Measurements from ENCODE around the gene C16orf89. TPM values are rescaled to one million over a fixed set of nuclear protein-coding genes. Genes with fewer than 3 reads are reported as not detected.
A peak's percentile ranks its signal among the peaks of the same experiment; 100 is the strongest.

C16orf89 gene
- total and polyA plus RNA-seq, 10 of the 15 experiments (the other 5 are each of a cell fraction or from before 2014, with no cell fraction given): not detected

GRCh38 chr16:5071681-5072333, 6.1 kb upstream of the C16orf89 start, which contains the start of gene ALG1:
Gene ALG1, plus strand, starts transcription at chr16:5071843. Its CDS starts 7 bp downstream, at chr16:5071850.
- Histone ChIP-seq H4K20me1 (ENCODE audit: control insufficient read depth, insufficient read depth) (no peaks in the 10 kb centered on the region), H2AFZ (ENCODE audit: control insufficient read depth, low read depth, low read length) (peak within 1 kb of the TSS; percentile 95), H3K27me3 (replicated peaks in 1 of 2; ENCODE audit: control insufficient read depth in 2 of 2, insufficient read depth in 2 of 2, low read length in 1 of 2) (no peaks in the 10 kb centered on the region), H3K9me3 (replicated peaks; ENCODE audit: control insufficient read depth, insufficient read depth, low read length) (no peaks in the 10 kb centered on the region; the same call in 2 of the 3 replicates), H3K4me2 (ENCODE audit: control insufficient read depth, insufficient read depth) (peak within 1 kb of the TSS; percentile 69), H3K27ac (ENCODE audit: control insufficient read depth, insufficient read depth) (peak within 1 kb of the TSS; percentile 75), H3K36me3 (ENCODE audit: control insufficient read depth in 2 of 2, insufficient read depth in 2 of 2, low read length in 1 of 2) (peaks cover 5% of the 10 kb centered on the region in 2 experiments; a peak in 3 of 4 replicates), H3K4me1 (ENCODE audit: control insufficient read depth, insufficient read depth, low read length) (peaks cover 14% of the 10 kb centered on the region), H3K79me2 (ENCODE audit: control insufficient read depth, insufficient read depth, low read length) (peaks cover 10% of the 10 kb centered on the region), H3K9ac (ENCODE audit: control insufficient read depth, insufficient read depth, low read length) (peak within 1 kb of the TSS; percentile 81), H3K4me3 (peak within 1 kb of the TSS; percentile 87)
- DNase-seq (ENCODE audit: low read depth, low spot score): peak; percentile 65
- in situ Hi-C loops (cut with MboI) (no loop called here), intact Hi-C loops (cut with micrococcal nuclease; ENCODE audit: unreplicated experiment) (no loop called here)
- 1% methylated on average over 53 of the region's 53 CpGs for WGBS (ENCODE audit: insufficient coverage, insufficient replicate concordance, low lambda C conversion rate, missing lambda C conversion rate)
- CTCF ChIA-PET: interaction anchor here (1.1 to 2.0 kb wide), 2 partner anchors 13 to 21 kb away, joined by 5 to 8 read pairs; no protein-coding TSS in a partner anchor
- RAD21 ChIA-PET (ENCODE audit: unreplicated experiment): no interaction called here
- SMC1A ChIA-PET (ENCODE audit: uncharacterized antibody, unreplicated experiment): interaction anchor here (0.9 to 1.7 kb wide), 3 partner anchors 10 to 37 kb away, joined by 3 to 6 read pairs (median 4); no protein-coding TSS in a partner anchor
- BruUV-seq (replicated peaks): TSS peak; percentile 76
- ATAC-seq: peak; percentile 98
- FAIRE-seq: peak; percentile 72
- POLR2A ChIA-PET: interaction anchor here (1.0 kb wide), 1 partner anchor 96 kb away, joined by 3 read pairs; no protein-coding TSS in a partner anchor
- TF ChIP-seq ASH2L (IDR thresholded peaks at IDR 0.05; ENCODE audit: borderline replicate concordance, low read depth) (no peak), YBX1 (IDR thresholded peaks at IDR 0.05) (no peak), MXI1 (IDR thresholded peaks at IDR 0.05; ENCODE audit: low read depth, low read length) (peak; percentile 94), NRF1 (conservative IDR thresholded peaks at IDR 0.05; ENCODE audit: low read depth, low read length) (peak; percentile 62), CBFB (IDR thresholded peaks at IDR 0.05; ENCODE audit: low read depth) (peak; percentile 72), FOS (IDR thresholded peaks at IDR 0.05; ENCODE audit: borderline replicate concordance, extremely low read depth, insufficient read length) (no peak), RFX5 (IDR thresholded peaks at IDR 0.05; ENCODE audit: low read depth, low read length) (no peak), SRF (IDR thresholded peaks at IDR 0.05; ENCODE audit: low read depth in 2 of 2, low read length in 2 of 2) (no peak), ETV6 (conservative IDR thresholded peaks at IDR 0.05 in 1 of 2, IDR thresholded peaks at IDR 0.05 in 1 of 2; ENCODE audit: borderline replicate concordance in 1 of 2, low read depth in 1 of 2) (peak in 1 of 2 experiments; percentile 21; a peak in 1 of 4 replicates), ATF7 (IDR thresholded peaks at IDR 0.05; ENCODE audit: low read depth) (no peak), CHD4 (IDR thresholded peaks at IDR 0.05) (no peak), NFIC (IDR thresholded peaks at IDR 0.05; ENCODE audit: low read depth, low read length) (peak; percentile 42), USF2 (IDR thresholded peaks at IDR 0.05; ENCODE audit: borderline replicate concordance, low read depth, low read length) (peak; percentile 92), RAD51 (IDR thresholded peaks at IDR 0.05) (peak; percentile 99), BCL11A (IDR thresholded peaks at IDR 0.05; ENCODE audit: low read depth, low read length) (no peak), HCFC1 (IDR thresholded peaks at IDR 0.05; ENCODE audit: low read length) (peak; percentile 59)
- TF ChIP-seq, protein P1, sequence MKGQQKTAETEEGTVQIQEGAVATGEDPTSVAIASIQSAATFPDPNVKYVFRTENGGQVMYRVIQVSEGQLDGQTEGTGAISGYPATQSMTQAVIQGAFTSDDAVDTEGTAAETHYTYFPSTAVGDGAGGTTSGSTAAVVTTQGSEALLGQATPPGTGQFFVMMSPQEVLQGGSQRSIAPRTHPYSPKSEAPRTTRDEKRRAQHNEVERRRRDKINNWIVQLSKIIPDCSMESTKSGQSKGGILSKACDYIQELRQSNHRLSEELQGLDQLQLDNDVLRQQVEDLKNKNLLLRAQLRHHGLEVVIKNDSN (IDR thresholded peaks at IDR 0.05; ENCODE audit: borderline replicate concordance, extremely low read length, insufficient read depth, low read depth, low read length): peak; percentile 97
- TF ChIP-seq, protein P2, sequence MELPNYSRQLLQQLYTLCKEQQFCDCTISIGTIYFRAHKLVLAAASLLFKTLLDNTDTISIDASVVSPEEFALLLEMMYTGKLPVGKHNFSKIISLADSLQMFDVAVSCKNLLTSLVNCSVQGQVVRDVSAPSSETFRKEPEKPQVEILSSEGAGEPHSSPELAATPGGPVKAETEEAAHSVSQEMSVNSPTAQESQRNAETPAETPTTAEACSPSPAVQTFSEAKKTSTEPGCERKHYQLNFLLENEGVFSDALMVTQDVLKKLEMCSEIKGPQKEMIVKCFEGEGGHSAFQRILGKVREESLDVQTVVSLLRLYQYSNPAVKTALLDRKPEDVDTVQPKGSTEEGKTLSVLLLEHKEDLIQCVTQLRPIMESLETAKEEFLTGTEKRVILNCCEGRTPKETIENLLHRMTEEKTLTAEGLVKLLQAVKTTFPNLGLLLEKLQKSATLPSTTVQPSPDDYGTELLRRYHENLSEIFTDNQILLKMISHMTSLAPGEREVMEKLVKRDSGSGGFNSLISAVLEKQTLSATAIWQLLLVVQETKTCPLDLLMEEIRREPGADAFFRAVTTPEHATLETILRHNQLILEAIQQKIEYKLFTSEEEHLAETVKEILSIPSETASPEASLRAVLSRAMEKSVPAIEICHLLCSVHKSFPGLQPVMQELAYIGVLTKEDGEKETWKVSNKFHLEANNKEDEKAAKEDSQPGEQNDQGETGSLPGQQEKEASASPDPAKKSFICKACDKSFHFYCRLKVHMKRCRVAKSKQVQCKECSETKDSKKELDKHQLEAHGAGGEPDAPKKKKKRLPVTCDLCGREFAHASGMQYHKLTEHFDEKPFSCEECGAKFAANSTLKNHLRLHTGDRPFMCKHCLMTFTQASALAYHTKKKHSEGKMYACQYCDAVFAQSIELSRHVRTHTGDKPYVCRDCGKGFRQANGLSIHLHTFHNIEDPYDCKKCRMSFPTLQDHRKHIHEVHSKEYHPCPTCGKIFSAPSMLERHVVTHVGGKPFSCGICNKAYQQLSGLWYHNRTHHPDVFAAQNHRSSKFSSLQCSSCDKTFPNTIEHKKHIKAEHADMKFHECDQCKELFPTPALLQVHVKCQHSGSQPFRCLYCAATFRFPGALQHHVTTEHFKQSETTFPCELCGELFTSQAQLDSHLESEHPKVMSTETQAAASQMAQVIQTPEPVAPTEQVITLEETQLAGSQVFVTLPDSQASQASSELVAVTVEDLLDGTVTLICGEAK (IDR thresholded peaks at IDR 0.05; ENCODE audit: borderline replicate concordance): peak; percentile 1; the same call in 1 of the 2 replicates

All from GM12878 (cell line).